ENCODE results near the gene PCBP1.

The PCBP1 gene

DNA sequence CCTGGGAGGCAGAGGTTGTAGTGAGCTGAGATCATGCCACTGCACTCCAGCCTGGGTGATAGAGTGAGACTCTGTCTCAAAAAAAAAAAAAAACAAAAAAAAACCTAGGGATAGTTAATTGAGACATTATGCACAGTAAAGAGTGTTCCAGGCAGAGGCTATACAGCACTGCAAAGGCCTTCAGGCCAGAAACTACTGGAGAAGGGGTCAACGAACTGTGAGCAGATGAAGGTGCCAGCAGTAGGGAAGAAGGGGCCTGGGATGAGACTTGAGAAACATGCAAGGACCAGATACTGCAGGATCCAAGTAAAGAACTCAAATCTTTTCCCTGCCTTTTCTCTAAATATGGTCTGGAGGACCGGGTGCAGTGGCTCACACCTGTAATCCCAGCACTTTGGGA, 26.0 kb upstream of the PCBP1 start:
- no peak for TF ChIP-seq EGR1 (IDR thresholded peaks at IDR 0.05)
- TF ChIP-seq YY1 (IDR thresholded peaks at IDR 0.05; ENCODE audit: low read depth), result no peak
- TF ChIP-seq EP300 (IDR thresholded peaks at IDR 0.05; ENCODE audit: borderline replicate concordance), result no peak
- TF ChIP-seq, protein P1, sequence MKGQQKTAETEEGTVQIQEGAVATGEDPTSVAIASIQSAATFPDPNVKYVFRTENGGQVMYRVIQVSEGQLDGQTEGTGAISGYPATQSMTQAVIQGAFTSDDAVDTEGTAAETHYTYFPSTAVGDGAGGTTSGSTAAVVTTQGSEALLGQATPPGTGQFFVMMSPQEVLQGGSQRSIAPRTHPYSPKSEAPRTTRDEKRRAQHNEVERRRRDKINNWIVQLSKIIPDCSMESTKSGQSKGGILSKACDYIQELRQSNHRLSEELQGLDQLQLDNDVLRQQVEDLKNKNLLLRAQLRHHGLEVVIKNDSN (IDR thresholded peaks at IDR 0.05), result no peak
- no peak for TF ChIP-seq RAD21 (IDR thresholded peaks at IDR 0.05; ENCODE audit: low read depth)
- TF ChIP-seq ZBTB7A (IDR thresholded peaks at IDR 0.05; ENCODE audit: low read depth), result no peak
- no peak for TF ChIP-seq CREB1 (IDR thresholded peaks at IDR 0.05; ENCODE audit: low read depth)
- no peak for TF ChIP-seq TEAD4 (IDR thresholded peaks at IDR 0.05)
- TF ChIP-seq TAF1 (IDR thresholded peaks at IDR 0.05; ENCODE audit: low read depth), result no peak
- no peak for TF ChIP-seq NFIC (IDR thresholded peaks at IDR 0.05)
- TF ChIP-seq, protein P2, sequence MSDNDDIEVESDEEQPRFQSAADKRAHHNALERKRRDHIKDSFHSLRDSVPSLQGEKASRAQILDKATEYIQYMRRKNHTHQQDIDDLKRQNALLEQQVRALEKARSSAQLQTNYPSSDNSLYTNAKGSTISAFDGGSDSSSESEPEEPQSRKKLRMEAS (IDR thresholded peaks at IDR 0.05), result no peak
- no peak for TF ChIP-seq FOXM1 (IDR thresholded peaks at IDR 0.05; ENCODE audit: borderline replicate concordance, low read depth)
- no peak for TF ChIP-seq TCF12 (IDR thresholded peaks at IDR 0.05; ENCODE audit: low read depth)
- TF ChIP-seq CEBPB (IDR thresholded peaks at IDR 0.05), result no peak
- TF ChIP-seq, protein P3, sequence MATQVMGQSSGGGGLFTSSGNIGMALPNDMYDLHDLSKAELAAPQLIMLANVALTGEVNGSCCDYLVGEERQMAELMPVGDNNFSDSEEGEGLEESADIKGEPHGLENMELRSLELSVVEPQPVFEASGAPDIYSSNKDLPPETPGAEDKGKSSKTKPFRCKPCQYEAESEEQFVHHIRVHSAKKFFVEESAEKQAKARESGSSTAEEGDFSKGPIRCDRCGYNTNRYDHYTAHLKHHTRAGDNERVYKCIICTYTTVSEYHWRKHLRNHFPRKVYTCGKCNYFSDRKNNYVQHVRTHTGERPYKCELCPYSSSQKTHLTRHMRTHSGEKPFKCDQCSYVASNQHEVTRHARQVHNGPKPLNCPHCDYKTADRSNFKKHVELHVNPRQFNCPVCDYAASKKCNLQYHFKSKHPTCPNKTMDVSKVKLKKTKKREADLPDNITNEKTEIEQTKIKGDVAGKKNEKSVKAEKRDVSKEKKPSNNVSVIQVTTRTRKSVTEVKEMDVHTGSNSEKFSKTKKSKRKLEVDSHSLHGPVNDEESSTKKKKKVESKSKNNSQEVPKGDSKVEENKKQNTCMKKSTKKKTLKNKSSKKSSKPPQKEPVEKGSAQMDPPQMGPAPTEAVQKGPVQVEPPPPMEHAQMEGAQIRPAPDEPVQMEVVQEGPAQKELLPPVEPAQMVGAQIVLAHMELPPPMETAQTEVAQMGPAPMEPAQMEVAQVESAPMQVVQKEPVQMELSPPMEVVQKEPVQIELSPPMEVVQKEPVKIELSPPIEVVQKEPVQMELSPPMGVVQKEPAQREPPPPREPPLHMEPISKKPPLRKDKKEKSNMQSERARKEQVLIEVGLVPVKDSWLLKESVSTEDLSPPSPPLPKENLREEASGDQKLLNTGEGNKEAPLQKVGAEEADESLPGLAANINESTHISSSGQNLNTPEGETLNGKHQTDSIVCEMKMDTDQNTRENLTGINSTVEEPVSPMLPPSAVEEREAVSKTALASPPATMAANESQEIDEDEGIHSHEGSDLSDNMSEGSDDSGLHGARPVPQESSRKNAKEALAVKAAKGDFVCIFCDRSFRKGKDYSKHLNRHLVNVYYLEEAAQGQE (IDR thresholded peaks at IDR 0.05; ENCODE audit: low read depth), result no peak

DNA sequence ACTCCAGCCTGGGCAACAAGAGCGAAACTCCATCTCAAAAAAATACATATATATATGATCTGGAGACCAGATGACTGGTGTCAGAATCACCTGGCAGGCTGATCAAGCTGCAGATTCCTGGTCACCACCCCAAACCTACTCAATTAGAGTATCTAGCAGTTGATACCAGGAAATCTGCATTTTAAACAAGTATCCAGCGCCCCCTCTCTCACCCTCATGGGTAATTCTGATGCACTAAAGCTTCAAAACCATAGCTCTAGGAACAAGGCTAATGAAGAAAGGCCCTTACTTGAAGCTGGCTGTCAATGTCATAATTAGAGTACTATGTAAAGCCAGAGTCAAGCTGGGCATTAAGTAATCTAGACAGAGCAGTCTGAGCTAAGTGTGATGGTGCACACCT, 25.0 kb upstream of the PCBP1 start:
- TF ChIP-seq, protein P1 (IDR thresholded peaks at IDR 0.05), result no peak
- TF ChIP-seq EP300 (IDR thresholded peaks at IDR 0.05; ENCODE audit: borderline replicate concordance) (no peak), FOXM1 (IDR thresholded peaks at IDR 0.05; ENCODE audit: borderline replicate concordance, low read depth) (no peak), ZBTB7A (IDR thresholded peaks at IDR 0.05; ENCODE audit: low read depth) (no peak), NFIC (IDR thresholded peaks at IDR 0.05) (no peak), EGR1 (IDR thresholded peaks at IDR 0.05) (no peak), CREB1 (IDR thresholded peaks at IDR 0.05; ENCODE audit: low read depth) (no peak), RAD21 (IDR thresholded peaks at IDR 0.05; ENCODE audit: low read depth) (no peak), TCF12 (IDR thresholded peaks at IDR 0.05; ENCODE audit: low read depth) (no peak), YY1 (IDR thresholded peaks at IDR 0.05; ENCODE audit: low read depth) (no peak), CEBPB (IDR thresholded peaks at IDR 0.05) (no peak), TAF1 (IDR thresholded peaks at IDR 0.05; ENCODE audit: low read depth) (no peak), TEAD4 (IDR thresholded peaks at IDR 0.05) (no peak)
- TF ChIP-seq, protein P2 (IDR thresholded peaks at IDR 0.05), result no peak
- TF ChIP-seq, protein P3 (IDR thresholded peaks at IDR 0.05; ENCODE audit: low read depth), result no peak

DNA sequence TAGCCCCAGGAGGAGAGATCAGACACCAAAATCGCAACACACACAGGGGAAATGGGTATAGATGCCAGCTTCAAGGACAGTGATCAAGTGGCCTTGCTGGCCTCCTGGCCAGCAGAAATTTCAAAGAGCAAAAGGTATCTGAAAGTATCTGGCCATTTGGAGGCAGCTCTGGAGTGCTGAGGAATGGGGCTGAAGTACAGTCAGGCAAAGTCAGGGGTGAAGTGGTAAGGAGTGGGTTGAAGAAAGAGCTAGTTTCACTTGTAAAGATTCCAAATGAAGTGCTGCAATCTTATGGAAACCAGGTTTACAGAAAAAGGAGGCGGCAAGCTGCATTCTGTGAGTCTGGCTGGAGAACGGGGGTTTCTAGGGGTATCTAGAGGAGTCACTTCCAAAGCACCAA, 19.2 kb upstream of the PCBP1 start:
- no peak for TF ChIP-seq EP300 (IDR thresholded peaks at IDR 0.05; ENCODE audit: borderline replicate concordance)
- TF ChIP-seq, protein P2 (IDR thresholded peaks at IDR 0.05), result no peak
- TF ChIP-seq TAF1 (IDR thresholded peaks at IDR 0.05; ENCODE audit: low read depth), result no peak
- TF ChIP-seq NFIC (IDR thresholded peaks at IDR 0.05), result no peak
- TF ChIP-seq, protein P1 (IDR thresholded peaks at IDR 0.05), result no peak
- TF ChIP-seq RAD21 (IDR thresholded peaks at IDR 0.05; ENCODE audit: low read depth), result no peak
- TF ChIP-seq CREB1 (IDR thresholded peaks at IDR 0.05; ENCODE audit: low read depth), result no peak
- TF ChIP-seq ZBTB7A (IDR thresholded peaks at IDR 0.05; ENCODE audit: low read depth), result no peak
- no peak for TF ChIP-seq CEBPB (IDR thresholded peaks at IDR 0.05)

DNA sequence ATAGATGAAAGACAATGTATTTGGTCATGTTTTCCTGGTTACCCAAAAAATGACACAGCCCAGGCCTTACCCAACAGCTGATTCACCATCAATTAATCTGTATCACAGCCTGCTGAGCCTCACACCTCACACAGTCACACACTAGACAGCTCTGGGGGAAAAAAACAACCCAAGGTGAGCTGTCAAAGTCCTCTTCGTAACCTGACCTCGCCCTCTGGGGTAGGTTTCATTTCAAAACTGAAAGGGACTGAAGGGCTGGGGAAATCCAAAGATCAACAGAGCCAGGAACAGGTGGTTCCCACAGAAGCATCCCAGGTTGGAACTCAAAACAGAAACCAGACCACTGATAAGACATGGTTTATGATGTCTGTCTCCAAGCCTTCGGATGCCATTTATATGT, 18.2 kb upstream of the PCBP1 start:
- TF ChIP-seq TEAD4 (IDR thresholded peaks at IDR 0.05) (no peak), EP300 (IDR thresholded peaks at IDR 0.05; ENCODE audit: borderline replicate concordance) (no peak), FOXM1 (IDR thresholded peaks at IDR 0.05; ENCODE audit: borderline replicate concordance, low read depth) (no peak), RAD21 (IDR thresholded peaks at IDR 0.05; ENCODE audit: low read depth) (no peak), CREB1 (IDR thresholded peaks at IDR 0.05; ENCODE audit: low read depth) (no peak), TCF12 (IDR thresholded peaks at IDR 0.05; ENCODE audit: low read depth) (no peak), YY1 (IDR thresholded peaks at IDR 0.05; ENCODE audit: low read depth) (no peak), NFIC (IDR thresholded peaks at IDR 0.05) (no peak), ZBTB7A (IDR thresholded peaks at IDR 0.05; ENCODE audit: low read depth) (no peak)
- TF ChIP-seq, protein P3 (IDR thresholded peaks at IDR 0.05; ENCODE audit: low read depth), result no peak
- TF ChIP-seq, protein P2 (IDR thresholded peaks at IDR 0.05), result no peak
